Measurements from ENCODE around the gene APP. TPM values are rescaled to one million over a fixed set of nuclear protein-coding genes. Genes with fewer than 3 reads are reported as not detected.

The APP gene
- total RNA-seq, 4 donors from 2014 or later = 234 to 376 (median 343) TPM

DNA sequence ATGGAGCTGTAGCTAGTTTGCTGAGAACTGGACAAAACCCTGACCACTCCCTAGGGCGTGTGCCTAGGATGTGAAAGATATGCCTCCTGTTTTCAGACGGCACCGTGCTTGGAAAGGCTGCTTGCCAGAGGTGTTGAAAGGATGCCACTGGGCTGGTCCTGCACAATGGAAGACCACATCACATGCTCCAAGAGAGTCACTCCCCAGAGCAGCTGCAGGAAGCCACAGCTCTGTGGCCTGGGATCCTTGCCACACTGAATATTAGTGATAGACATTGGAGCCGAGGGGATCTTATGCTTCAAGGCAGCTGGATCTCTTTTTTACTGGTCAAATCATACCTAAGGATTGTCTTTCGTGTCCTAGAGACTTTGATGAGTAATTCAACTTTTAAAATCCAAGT, 6.6 kb upstream of the APP start:
- WGBS = 52% methylated on average over 3 of the region's 5 CpGs
- H3K9me3 ChIP-seq = no peaks in the 10 kb centered on the region
- H3K27ac ChIP-seq = no peak overlapping the region
- H3K36me3 ChIP-seq = no peaks in the 10 kb centered on the region
- H3K27me3 ChIP-seq = no peaks in the 10 kb centered on the region
- H3K4me3 ChIP-seq = no peak overlapping the region
- no peaks in the 10 kb centered on the region for H3K4me1 ChIP-seq
- TF ChIP-seq CTCF (IDR thresholded peaks at IDR 0.05) = no peak
- TF ChIP-seq EP300 (IDR thresholded peaks at IDR 0.05) = no peak
- DNase-seq (ENCODE audit: low spot score in 2 of 2) = no peak

- no peaks in the 10 kb centered on the region for H3K27me3 ChIP-seq
- no peak for DNase-seq (ENCODE audit: low spot score in 2 of 2)
- H3K36me3 ChIP-seq = no peaks in the 10 kb centered on the region
- peak overlapping the region; percentile 89 for H3K4me3 ChIP-seq
- peaks cover 37% of the 10 kb centered on the region for H3K4me1 ChIP-seq
- TF ChIP-seq EP300 (IDR thresholded peaks at IDR 0.05) (no peak), CTCF (IDR thresholded peaks at IDR 0.05) (no peak), POLR2AphosphoS5 (IDR thresholded peaks at IDR 0.05) (no peak), POLR2A (IDR thresholded peaks at IDR 0.05) (no peak)
- H3K9me3 ChIP-seq = no peaks in the 10 kb centered on the region
- WGBS = 59% methylated on average over 17 of the region's 17 CpGs
- peak overlapping the region; percentile 89 for H3K27ac ChIP-seq
Observed at GRCh38 chr21:26171258-26172100, 909 bp upstream of the APP start.

- Histone ChIP-seq H3K27me3 (no peaks in the 10 kb centered on the region), H3K27ac (peak overlapping the region; percentile 89), H3K4me3 (peak overlapping the region; percentile 89), H3K9me3 (no peaks in the 10 kb centered on the region), H3K36me3 (no peaks in the 10 kb centered on the region), H3K4me1 (peaks cover 48% of the 10 kb centered on the region)
- WGBS = under 1% methylated on average over 40 of the region's 80 CpGs
- DNase-seq (ENCODE audit: low spot score in 2 of 2) = peak; percentile 74 to 81
- no peak for TF ChIP-seq EP300 (IDR thresholded peaks at IDR 0.05)
- TF ChIP-seq POLR2A (IDR thresholded peaks at IDR 0.05) = peak in 1 of 2 donors; percentile 5
- no peak for TF ChIP-seq CTCF (IDR thresholded peaks at IDR 0.05)
- TF ChIP-seq POLR2AphosphoS5 (IDR thresholded peaks at IDR 0.05) = peak in 1 of 3 donors; percentile 4
Observed at GRCh38 chr21:26169611-26170470, 729 bp downstream of the APP start.

DNA sequence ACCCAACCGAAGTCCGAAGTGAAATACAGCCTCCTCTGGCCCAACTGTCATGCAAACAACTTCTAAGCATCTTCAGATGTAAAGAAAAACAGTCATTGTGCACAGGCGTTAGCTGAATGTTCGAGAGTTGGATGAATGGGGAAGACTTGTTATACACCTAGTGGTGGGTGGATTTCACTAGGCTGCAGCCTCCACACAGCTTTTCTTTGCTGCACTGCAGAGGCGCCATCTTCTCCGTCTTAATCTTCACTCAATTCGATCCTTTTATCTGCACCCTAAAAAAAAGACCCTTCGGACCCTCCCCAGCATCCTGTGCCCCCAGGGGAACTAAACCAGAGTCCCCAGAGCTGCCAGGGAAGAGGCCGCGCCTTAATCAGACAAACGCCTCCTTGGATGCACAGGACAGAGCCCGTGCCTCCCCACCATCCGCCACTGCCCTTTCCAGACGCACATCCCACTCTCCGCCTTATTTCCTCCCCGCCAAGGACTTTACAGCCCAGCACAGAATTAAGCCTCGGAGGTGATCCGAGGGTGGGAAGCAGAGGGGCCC, 1.4 kb downstream of the APP start:
- under 1% methylated on average over 16 of the region's 18 CpGs for WGBS
- Histone ChIP-seq H3K27me3 (no peaks in the 10 kb centered on the region), H3K4me3 (peak overlapping the region; percentile 89), H3K27ac (peak overlapping the region; percentile 89), H3K36me3 (no peaks in the 10 kb centered on the region), H3K9me3 (no peaks in the 10 kb centered on the region), H3K4me1 (peaks cover 48% of the 10 kb centered on the region)
- TF ChIP-seq POLR2A (IDR thresholded peaks at IDR 0.05) (no peak), POLR2AphosphoS5 (IDR thresholded peaks at IDR 0.05) (peak in 1 of 3 donors; percentile 5)
- peak in 1 of 2 donors; percentile 62 for DNase-seq (ENCODE audit: low spot score in 2 of 2)

DNA sequence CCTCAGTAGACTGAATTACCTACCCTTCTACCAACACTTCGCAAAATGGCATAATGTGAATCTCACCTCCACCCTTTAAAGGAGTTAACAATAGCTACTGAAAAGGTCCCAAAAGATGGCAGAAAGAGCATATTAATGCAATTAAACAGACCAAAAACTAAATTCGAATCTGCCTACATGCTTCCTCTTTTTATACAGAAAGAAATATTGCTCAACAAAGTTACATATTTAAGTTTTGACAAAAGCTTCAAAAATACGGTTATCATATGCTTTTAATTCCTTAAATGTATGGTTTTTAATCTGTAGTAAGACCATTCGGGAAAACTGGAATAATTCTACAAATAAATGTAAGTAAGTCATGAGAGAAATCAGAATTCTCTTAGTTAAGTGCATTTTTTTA, 2.2 kb downstream of the APP start:
- 51% methylated on average over 4 of the region's 4 CpGs for whole genome bisulfite sequencing
- TF ChIP-seq POLR2AphosphoS5 (IDR thresholded peaks at IDR 0.05) (no peak), EP300 (IDR thresholded peaks at IDR 0.05) (no peak), POLR2A (IDR thresholded peaks at IDR 0.05) (no peak), CTCF (IDR thresholded peaks at IDR 0.05) (no peak)
- H3K9me3 ChIP-seq = no peaks in the 10 kb centered on the region
- no peak overlapping the region for H3K27ac ChIP-seq
- H3K4me3 ChIP-seq = peak overlapping the region; percentile 89
- DNase-seq (ENCODE audit: low spot score in 2 of 2) = no peak
- peaks cover 48% of the 10 kb centered on the region for H3K4me1 ChIP-seq
- H3K27me3 ChIP-seq = no peaks in the 10 kb centered on the region
- no peaks in the 10 kb centered on the region for H3K36me3 ChIP-seq
